HG02870 (cell line): Measurements from ENCODE around the gene ADAP1.

ENCODE experiments used
- ATAC-seq: cut with Tn5 transposase; IDR thresholded peaks from one replicate; pipeline ENCODE4 v1.9.1; 2021; ENCODE audit warnings: mild to moderate bottlenecking, moderate library complexity; ENCODE audit not compliant: unreplicated experiment

The ADAP1 gene

GRCh38 chr7:867406-868188, 86.9 kb downstream of the ADAP1 start:
- no peak for ATAC-seq

GRCh38 chr7:867001-867405, 87.5 kb downstream of the ADAP1 start:
- ATAC-seq = no peak

DNA sequence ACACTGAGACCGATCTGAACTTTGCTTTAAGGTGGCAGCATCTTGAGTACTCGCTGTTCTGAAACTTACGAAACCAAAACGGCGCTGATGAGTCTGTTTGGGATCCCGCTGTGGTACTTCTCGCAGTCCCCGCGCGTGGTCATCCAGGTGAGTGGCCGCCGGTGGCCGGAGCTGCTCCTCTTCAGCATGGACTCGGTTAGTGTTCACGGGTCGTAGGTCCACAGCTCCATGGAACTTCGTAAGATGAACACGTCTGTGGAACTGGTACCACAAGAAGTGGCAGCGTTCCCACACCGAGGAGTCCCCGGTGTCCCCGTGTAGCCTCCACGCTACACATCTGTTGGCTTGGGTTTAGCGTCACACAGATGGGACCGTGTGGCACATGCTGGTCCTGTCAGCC, 88.6 kb downstream of the ADAP1 start:
- no peak for ATAC-seq

GRCh38 chr7:863106-863505, 91.4 kb downstream of the ADAP1 start:
- ATAC-seq = no peak

DNA sequence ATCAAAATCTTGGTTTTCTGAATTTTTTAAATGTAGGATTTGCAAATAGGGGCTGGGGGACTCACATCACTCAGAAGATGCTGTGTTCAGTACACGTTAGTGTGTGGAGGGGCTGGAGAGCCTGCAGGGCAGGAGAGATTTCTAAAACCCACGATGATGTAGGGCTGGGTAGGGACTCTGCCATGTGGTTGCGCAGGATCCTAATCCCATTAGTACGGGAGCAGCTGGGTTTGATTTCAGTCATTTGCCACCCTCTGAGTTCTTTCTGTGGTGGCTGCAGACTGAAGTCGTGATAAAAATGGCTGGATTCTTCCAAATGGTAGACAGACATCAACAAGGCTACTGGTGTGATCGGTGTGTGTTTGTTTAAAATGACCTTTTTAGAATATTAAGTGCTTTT, 92.3 kb downstream of the ADAP1 start:
- no peak for ATAC-seq

- ATAC-seq = no peak
These were observed 93.3 kb downstream of the ADAP1 start for GRCh38 chr7:861222-861621.

GRCh38 chr7:860149-860548, 94.3 kb downstream of the ADAP1 start:
- no peak for ATAC-seq

DNA sequence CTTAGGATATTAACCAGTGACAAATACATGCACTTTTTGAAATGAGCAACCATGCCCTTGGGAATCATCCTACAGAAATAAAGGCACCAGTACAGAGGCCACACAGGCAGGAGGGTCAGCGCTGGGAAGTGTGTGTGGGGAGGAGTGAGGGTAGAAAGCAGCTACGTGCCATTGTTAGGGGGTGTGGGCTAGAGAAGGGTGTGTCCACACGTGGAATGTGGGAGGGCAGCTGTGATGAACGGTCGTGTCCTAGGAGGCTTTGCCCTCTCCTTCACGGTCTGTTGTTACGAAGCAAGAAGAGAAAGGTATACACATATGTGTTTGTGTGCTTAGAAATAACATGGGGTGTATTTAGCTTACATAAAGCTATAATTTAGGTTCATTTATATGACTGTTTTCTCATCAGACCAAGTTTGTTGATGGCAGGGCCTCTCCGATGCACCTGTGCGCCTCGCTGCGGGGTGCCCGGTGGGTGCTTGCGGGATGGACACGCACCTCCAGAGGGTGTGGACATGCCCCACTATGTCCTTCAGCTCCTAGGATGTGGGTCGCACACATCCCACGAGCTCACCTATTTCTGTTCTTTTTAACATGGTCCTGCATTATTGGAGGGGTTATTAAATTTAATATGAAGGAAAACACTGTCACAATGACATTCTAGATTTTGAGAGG, 95.0 kb downstream of the ADAP1 start:
- no peak for ATAC-seq

GRCh38 chr7:857661-858060, 96.8 kb downstream of the ADAP1 start:
- ATAC-seq = no peak

DNA sequence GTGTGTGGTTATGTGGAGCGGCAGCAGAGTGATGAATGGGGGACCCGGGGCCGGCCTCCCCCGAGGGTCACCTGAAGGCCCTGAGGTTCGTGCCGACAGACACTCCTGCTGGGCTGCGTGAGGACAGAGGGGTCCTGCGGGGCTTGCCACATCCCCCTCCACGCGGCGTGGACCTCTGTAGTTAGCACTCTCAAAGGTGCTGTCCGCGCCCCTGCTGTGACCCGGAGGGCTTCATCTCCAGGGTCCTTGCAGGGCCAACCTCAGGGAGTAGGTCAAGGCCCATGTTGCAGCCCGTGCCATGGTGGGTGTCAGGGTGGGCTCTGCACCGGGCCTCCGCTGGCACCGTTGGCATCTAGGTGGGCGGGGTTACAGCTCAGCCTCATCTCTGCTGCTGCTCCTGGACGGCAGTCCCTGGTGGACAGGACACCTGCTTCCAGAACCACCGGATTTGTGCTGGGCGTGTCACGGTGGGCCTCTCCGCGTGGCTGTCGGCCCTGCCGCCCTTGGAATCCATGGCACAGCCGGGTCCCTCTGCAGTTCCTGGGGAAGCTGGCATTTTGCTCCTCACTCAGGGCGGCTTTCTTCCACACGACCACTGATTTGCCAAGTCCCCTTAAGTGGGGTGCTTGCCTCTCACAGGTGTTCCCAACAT, 97.9 kb downstream of the ADAP1 start:
- no peak for ATAC-seq

DNA sequence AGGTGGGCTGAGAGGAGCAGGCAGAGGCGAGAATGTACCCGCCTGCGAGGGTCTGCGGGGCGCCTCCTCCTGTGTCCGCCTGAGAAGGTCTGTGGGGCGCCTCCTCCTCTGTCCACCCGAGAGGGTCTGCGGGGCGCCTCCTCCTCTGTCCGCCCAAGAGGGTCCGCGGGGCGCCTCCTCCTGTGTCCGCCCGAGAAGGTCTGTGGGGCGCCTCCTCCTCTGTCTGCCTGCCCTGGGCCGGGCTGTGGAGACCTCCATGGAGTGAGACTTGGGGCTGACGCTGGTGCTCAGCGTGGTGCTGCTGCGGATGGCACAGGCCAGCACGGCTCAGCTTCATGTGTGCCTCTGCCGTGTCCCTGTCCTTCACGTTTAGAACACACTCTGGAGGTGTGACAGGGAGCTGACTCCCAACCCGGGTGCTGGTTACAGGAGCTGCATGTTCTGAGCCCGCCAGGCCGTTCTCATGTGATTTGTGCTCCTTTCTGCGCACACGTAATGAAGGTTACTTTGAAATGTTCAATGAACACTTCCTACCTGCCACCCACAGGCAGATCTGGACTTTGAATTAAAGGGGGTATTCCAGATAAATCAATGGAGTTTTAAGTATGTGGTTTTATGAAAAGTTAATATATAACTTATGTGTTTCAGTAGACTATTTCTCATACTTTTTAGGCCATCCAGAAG, 98.7 kb downstream of the ADAP1 start:
- no peak for ATAC-seq

DNA sequence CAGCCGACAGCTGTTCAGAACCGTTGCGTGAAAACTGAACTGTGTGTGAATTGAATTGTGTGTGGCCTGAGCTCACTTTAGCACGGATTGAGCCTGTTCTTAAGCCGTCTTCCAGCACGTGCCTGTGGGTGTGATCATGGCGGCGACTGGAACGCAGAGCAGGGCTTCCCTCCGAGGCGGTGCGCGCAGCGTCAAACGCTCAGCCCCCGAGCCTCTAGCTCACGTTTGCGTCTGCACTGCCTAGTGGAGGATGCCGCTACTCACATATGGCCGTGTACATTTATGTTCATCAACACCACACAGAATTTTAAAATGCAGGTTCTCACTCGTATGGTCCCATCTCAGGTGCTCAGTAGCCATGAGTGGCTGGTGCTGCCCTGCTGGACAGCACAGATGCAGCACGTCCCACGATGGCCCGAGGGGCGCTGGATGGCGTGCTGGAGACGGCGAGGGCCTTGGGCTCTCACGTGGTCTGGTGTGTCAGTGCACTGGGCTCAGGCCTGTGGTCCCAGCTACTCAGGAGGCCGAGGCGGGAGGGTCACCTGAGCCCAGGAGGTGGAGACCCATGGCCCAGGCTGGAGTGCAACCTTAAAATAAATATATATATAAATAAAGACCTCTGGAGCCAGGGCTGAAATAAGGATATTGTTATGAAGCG, 100.2 kb downstream of the ADAP1 start:
- ATAC-seq = no peak

DNA sequence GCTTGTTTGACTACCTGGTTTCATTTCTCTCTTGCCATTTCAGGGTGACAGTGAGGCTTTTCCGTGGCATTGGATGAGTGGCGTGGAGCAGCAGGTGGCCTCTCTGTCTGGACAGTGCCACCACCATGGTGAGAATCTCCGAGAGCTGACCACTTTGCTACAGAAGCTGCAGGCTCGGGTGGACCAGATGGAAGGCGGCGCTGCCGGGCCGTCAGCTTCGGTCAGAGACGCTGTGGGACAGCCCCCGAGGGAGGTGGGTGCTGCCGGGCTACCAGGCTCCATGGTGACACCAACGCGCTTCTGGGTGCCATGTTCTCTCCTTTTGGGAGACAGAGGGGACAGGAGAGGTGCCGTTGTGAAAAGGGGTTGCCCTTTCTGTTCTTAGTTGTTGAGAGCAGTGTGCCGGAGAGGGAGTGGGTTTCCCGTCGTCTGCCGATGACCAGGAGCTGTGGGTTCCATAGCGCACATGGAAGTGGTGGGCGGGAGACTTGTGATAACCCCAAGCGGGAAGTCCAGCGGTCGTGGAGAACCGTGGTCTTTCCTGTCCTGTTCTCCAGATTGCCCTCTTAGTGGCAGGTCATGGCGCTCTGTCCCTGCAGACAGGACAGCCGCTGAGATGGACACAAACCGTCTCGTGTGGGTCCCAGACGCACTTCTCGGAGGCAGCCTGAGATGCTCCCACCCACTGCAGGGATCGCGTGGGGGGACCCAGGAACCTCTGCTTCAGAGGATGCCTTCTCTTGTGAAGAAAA, 100.9 kb downstream of the ADAP1 start:
- ATAC-seq = no peak

GRCh38 chr7:851204-851603, 103.3 kb downstream of the ADAP1 start:
- no peak for ATAC-seq

DNA sequence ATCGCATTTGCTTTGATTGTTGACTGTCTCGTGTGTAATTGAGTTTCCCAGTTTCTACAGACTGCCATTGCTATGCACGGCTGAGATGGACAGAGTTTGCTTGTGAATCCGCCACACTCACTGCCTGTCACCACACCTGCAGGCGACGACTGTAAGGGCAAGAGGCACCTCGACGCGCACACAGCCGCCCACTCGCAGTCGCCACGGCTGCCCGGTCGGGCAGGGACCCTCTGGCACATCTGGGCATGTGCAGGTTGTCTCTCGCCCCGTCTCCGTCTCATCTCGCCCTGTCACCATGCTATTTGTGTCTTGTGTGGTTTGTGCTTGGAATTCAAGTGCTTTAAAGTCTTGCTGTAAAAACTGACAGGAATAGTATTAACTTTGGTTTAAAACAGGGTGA, 104.7 kb downstream of the ADAP1 start:
- ATAC-seq = no peak

GRCh38 chr7:849145-849544, 105.3 kb downstream of the ADAP1 start:
- no peak for ATAC-seq
